HUES6 (cell line): ENCODE data around the gene GAK.

ENCODE experiments used
- H3K27ac ChIP-seq: 2 replicates; pipeline ENCODE4 v1.7.0; 2013; ENCODE audit warnings: low read depth, mild to moderate bottlenecking, low read length, inconsistent platforms
- H3K27me3 ChIP-seq: 2 replicates; pipeline ENCODE4 v1.6.1; 2013; ENCODE audit warnings: low read length; ENCODE audit not compliant: control insufficient read depth, insufficient read depth
- H3K36me3 ChIP-seq: 2 replicates; pipeline ENCODE4 v1.6.1; 2013; ENCODE audit warnings: low read length; ENCODE audit not compliant: control insufficient read depth, insufficient read depth
- H3K4me1 ChIP-seq: 2 replicates; pipeline ENCODE4 v1.6.1; 2013; ENCODE audit warnings: low read length; ENCODE audit not compliant: control insufficient read depth, insufficient read depth
- H3K4me3 ChIP-seq: 2 replicates; pipeline ENCODE4 v1.5.1; 2013; ENCODE audit warnings: low read depth, low read length
- H3K9ac ChIP-seq: one replicate; pipeline ENCODE4 v1.6.1; 2013; ENCODE audit warnings: mild to moderate bottlenecking, low read length
- H3K9me3 ChIP-seq: 2 replicates; pipeline ENCODE4 v1.6.1; 2013; ENCODE audit warnings: low read depth, low read length; ENCODE audit not compliant: control insufficient read depth, insufficient read depth

Gene GAK

DNA sequence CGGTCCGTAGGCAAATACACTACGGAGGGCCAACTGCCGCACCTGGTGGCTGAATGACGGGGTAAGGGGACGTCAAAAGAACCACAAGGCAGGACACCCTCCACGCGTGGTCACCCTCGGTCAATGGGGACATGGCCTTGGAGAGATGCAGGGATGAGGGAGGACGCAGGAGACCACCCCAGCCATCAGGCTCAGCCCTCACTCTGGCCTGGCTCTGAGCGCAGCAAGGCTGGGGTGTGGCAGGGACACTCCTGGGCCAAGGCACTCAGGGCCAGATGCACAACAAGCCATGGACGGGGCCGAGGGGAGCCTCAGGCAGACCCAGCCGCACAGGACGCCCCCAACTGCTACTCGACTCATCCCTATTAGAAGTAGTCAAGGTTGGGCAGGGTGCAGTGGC, 36.5 kb downstream of the GAK start:
- H3K9me3 ChIP-seq = no peaks in the 10 kb centered on the region
- H3K27ac ChIP-seq = no peak overlapping the region
- no peak overlapping the region for H3K9ac ChIP-seq

DNA sequence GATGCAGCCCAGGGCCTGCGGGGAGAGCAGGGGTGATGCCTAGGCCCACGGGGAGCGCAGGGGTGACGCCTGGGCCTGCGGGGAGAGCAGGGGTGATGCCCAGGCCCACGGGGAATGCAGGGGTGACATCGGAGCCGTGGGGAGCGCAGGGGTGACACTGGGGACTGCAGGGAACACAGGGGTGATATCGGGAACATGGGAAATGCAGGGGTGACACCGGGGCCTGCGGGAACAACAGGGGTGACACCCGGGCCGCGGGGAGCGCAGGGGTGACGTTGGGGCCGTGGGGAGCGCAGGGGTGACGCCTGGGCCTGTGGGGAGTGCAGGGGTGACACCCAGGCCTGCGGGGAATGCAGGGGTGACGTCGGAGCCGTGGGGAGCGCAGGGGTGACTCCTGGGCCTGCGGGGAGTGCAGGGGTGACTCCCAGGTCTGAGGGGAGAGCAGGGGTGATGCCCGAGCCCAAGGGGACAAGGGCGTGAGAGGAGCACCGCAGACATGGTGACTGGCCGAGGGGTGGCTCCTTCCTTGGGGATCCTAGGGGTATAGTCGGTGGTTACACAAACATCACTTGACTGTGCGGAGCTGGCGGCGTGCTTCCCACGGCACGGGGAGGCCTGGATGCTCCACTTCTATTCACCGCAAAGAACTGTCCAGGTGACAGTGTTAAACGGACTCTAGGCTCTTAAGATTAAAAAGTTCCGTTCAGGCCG, 38.0 kb downstream of the GAK start:
- Histone ChIP-seq H3K9me3 (no peaks in the 10 kb centered on the region), H3K9ac (no peak overlapping the region), H3K4me1 (no peaks in the 10 kb centered on the region), H3K36me3 (peaks cover 69% of the 10 kb centered on the region), H3K27me3 (no peaks in the 10 kb centered on the region), H3K4me3 (no peak overlapping the region), H3K27ac (no peak overlapping the region)

More for the DNA sequence above, 36.5 kb downstream of the GAK start:
- Histone ChIP-seq H3K36me3 (peaks cover 56% of the 10 kb centered on the region), H3K4me1 (no peaks in the 10 kb centered on the region), H3K4me3 (no peak overlapping the region), H3K27me3 (no peaks in the 10 kb centered on the region)

DNA sequence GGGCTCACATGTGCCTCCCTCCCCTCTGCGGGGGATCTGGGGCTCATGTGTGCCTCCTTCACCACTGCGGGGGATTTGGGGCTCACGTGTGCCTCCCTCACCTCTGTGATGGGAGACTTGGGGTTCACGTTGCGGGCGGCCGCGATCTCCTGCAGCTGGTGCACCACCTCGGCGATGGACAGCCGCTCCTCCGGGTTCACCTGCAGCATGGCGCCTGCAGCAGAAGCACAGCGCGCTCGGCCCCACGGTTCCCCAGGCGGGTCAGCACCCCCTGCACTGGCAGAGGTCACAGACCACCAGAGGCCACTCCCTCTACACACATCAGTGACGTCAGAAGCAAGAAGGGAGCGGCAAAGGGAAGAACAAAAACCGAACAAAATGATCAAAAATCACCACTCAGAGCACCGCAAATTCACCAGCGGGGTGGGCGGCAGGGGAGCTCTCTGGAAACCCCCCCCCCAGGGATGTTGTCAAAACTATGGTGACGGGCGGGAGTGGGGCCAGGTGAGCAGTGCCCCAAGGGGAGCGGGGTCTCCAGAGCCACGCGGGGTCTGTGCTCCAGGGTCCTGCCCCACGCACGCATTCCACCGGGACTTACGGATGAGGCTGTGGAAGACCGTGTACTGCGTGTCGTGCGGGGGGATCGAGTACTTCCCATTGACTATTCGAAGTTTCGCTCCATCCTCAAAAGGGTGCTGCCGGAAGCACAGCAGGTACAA, 38.7 kb downstream of the GAK start:
- Histone ChIP-seq H3K36me3 (peaks cover 76% of the 10 kb centered on the region), H3K27ac (no peak overlapping the region), H3K27me3 (no peaks in the 10 kb centered on the region), H3K4me1 (no peaks in the 10 kb centered on the region), H3K4me3 (no peak overlapping the region), H3K9me3 (no peaks in the 10 kb centered on the region), H3K9ac (no peak overlapping the region)

DNA sequence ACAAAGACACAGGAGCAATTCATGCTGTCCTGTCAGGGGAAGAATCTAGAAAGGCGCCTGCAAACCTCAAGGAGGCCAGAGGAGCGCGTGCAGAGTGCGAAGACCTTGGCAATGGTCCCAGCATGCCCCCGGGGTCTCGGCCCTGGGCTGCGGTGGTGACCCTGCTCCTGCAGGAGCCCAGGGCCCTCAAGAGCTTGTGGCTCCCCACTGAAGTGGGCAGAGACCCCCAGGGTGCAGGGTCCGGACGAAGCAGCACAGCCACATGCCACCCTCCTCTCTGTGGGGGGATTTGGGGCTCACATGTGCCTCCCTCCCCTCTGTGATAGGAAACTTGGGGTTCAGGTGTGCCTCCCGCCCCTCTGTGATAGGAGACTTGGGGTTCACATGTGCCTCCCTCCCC, 39.3 kb downstream of the GAK start:
- H3K27ac ChIP-seq = no peak overlapping the region
- H3K36me3 ChIP-seq = peaks cover 78% of the 10 kb centered on the region
- 0 out of 2 replicates have a peak, but pooled peaks cover under 1% of the 10 kb centered on the region for H3K9me3 ChIP-seq
- H3K4me1 ChIP-seq = no peaks in the 10 kb centered on the region
- H3K9ac ChIP-seq = no peak overlapping the region
- H3K4me3 ChIP-seq = no peak overlapping the region
- no peaks in the 10 kb centered on the region for H3K27me3 ChIP-seq

DNA sequence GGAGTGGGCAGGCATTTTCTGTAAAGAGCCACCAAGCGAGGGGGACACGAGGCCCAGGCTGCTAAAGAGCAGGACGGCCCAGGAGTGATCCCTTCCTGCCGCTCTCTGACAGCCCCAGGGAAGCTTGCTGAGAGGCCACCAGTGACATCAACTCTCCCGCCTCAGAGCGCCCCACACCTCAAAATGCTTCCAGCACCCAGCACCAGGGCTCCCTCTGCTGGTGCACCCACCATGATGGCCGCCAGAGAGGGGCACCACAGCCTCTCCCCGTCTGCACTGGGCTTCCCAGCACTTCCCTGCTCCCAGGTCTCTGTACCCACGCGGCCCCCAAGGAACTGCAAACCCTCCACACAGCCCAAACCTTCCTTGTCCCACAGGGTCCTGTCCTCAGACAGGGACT, 40.4 kb downstream of the GAK start:
- peaks cover 80% of the 10 kb centered on the region for H3K36me3 ChIP-seq
- no peaks in the 10 kb centered on the region for H3K4me1 ChIP-seq
- peak overlapping the region; percentile 62; the same call in 1 of the 2 replicates for H3K27ac ChIP-seq
- no peaks in the 10 kb centered on the region for H3K27me3 ChIP-seq
- 0 out of 2 replicates have a peak, but pooled peaks cover 5% of the 10 kb centered on the region for H3K9me3 ChIP-seq
- no peak overlapping the region for H3K9ac ChIP-seq
- no peak overlapping the region for H3K4me3 ChIP-seq

DNA sequence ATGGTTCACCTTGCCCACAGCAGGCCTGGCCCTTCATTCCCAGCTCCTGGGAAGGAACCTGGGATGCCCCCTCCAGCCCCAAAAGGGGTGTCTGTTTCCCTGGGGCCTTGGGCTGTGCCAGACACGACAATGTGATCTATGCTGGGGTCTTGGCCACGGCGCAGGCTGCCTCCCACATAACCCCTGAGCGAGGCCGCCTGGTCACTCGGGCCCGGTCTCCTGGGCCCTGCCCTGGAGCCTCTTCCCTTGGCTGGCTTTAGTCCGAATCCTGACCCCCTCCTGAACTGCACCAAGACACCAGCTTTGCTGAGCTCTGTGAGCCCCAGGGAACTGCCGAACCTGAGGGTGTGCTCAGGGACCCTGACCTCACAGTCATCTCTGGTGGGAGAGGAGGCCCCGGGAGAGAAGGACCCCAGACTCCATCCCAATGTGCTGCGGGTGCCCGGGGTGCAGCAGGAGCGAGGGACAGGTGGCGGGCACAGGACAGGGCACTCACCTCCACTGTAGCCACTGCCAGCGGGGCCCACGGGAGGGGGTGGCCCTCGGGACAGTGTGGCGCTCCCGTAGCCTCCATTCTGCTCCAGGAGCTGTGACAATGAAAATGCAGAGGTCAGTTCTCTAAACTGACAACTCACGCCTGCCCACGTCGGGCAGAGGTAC, 42.0 kb downstream of the GAK start:
- H3K4me1 ChIP-seq = no peaks in the 10 kb centered on the region

DNA sequence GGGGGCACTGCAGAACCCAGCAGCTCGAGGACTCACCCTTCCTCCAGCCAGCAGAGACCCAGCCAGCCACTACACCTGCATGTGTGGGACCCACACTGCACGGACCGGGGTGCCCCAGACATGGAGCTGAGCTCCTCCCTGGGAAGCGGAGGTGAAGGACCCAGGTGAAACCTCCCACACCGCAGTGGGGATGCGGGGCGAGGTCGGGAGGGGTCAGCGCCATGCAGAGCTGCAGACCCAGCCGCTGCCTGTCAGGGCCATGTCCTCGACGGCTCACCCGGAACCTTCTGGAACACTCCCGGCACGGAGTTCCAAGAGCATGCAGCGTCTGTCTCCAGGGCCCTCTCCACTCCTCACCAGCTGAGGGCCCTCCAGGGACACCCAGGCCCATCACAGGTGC, 42.6 kb downstream of the GAK start:
- H3K9me3 ChIP-seq = 0 out of 2 replicates have a peak, but pooled peaks cover 5% of the 10 kb centered on the region
- peaks cover 82% of the 10 kb centered on the region for H3K36me3 ChIP-seq

More for the DNA sequence above, 42.0 kb downstream of the GAK start:
- no peak overlapping the region for H3K27ac ChIP-seq
- H3K27me3 ChIP-seq = no peaks in the 10 kb centered on the region
- H3K9me3 ChIP-seq = 0 out of 2 replicates have a peak, but pooled peaks cover 5% of the 10 kb centered on the region
- peaks cover 78% of the 10 kb centered on the region for H3K36me3 ChIP-seq
- H3K9ac ChIP-seq = no peak overlapping the region
- no peak overlapping the region for H3K4me3 ChIP-seq

DNA sequence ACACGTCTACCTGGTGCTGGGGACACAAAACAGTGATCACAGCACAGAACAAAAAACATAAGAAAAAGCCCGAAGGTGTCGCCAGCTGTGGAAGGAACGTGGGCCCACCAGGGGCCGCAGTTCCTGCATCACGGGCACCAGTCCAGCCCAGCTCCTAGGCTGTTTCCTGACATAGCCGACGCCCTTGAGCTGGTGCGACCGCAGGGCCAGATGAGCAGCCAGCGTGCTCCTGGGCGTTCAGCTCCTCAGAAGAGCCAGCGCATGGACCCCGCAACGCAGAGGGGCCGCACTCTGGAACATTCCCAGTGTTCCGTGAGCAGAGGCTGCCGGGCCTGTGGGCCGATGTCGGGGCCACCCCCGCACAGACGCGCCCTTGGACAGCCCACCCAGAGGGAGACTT, 44.1 kb downstream of the GAK start:
- Histone ChIP-seq H3K36me3 (peaks cover 82% of the 10 kb centered on the region), H3K4me1 (no peaks in the 10 kb centered on the region), H3K9me3 (0 out of 2 replicates have a peak, but pooled peaks cover 5% of the 10 kb centered on the region), H3K27ac (no peak overlapping the region), H3K9ac (no peak overlapping the region), H3K27me3 (no peaks in the 10 kb centered on the region), H3K4me3 (no peak overlapping the region)

More for the DNA sequence above, 42.6 kb downstream of the GAK start:
- H3K9ac ChIP-seq = no peak overlapping the region
- no peaks in the 10 kb centered on the region for H3K4me1 ChIP-seq
- H3K4me3 ChIP-seq = no peak overlapping the region
- H3K27me3 ChIP-seq = no peaks in the 10 kb centered on the region
- no peak overlapping the region for H3K27ac ChIP-seq

DNA sequence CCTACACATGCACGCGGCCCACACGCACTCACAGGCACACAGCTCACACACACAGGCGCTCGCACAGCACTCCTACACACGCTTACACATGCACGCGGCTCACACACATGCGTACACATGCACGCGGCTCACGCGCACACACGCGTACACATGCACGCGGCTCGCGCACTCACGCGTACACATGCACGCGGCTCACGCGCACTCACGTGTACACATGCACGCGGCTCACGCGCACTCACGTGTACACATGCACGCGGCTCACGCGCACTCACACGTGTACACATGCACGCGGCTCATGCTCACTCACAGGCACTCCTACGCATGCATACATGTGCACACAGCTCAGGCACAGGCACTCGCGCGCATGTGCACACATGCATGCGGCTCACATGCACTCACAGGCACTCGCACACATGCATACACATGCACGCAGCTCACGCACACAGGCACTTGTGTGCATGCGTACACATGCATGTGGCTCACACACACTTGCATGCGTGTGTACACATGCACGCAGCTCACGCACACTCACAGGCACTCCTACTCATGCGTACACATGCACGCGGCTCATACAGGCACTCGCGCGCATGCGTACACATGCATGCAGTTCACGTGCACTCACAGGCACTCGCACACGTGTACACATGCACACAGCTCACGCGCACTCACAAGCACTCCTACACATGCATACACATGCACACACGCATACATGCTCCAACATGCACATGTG, 44.9 kb downstream of the GAK start:
- no peak overlapping the region for H3K9ac ChIP-seq

DNA sequence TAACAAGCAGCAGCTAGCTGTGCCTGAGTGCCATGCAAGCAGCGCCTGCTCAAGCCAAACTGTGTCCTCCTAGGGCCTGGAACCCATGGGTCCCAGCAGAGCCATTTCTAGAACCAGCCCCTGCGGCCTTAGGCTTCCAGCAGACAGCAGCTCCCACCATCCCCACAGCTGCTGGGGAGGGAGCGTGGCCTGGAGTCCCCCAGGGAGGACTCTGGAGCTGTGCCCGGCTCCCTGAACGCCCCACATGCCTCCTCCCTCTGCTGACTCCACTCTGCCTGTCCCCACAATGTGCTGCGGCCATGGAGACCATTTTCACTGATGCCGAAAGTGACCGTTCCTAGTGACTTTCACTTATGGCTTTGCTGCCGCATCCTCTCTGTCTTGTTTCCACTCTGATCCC, 45.9 kb downstream of the GAK start:
- no peak overlapping the region for H3K9ac ChIP-seq
- no peak overlapping the region for H3K4me3 ChIP-seq
- no peak overlapping the region for H3K27ac ChIP-seq
- no peaks in the 10 kb centered on the region for H3K27me3 ChIP-seq
- H3K4me1 ChIP-seq = no peaks in the 10 kb centered on the region
- H3K9me3 ChIP-seq = 0 out of 2 replicates have a peak, but pooled peaks cover 5% of the 10 kb centered on the region
- peaks cover 88% of the 10 kb centered on the region for H3K36me3 ChIP-seq

More for the DNA sequence above, 44.9 kb downstream of the GAK start:
- Histone ChIP-seq H3K9me3 (0 out of 2 replicates have a peak, but pooled peaks cover 5% of the 10 kb centered on the region), H3K4me3 (no peak overlapping the region), H3K27me3 (no peaks in the 10 kb centered on the region), H3K27ac (no peak overlapping the region), H3K4me1 (no peaks in the 10 kb centered on the region), H3K36me3 (peaks cover 81% of the 10 kb centered on the region)
